T-helper 2 cell treated with Interferon-gamma antibody and Interleukin-4, amounts not matched to agents 5 μg/mL and 100 μg/mL, for 36 hours (primary cell): ENCODE results near the gene MUC22.
"Not testable (repeated sequence)": the region's sequence is repeated elsewhere in the genome, so short reads cannot be mapped to it uniquely, and the experiment has no call there.

Experiments
- DNase-seq: peaks from one replicate; pipeline ENCODE4 v3.0.0; 2021; ENCODE audit warnings: low spot score
- H3K27ac Mint-ChIP-seq: one replicate; pipeline ENCODE4 v1.8.0; 2021; ENCODE audit warnings: mild to moderate bottlenecking, mixed read lengths
- H3K27me3 Mint-ChIP-seq: one replicate; pipeline ENCODE4 v1.8.0; 2021; ENCODE audit warnings: low read depth, mixed read lengths
- H3K36me3 Mint-ChIP-seq: one replicate; pipeline ENCODE4 v1.8.0; 2021; ENCODE audit warnings: low read depth, mixed read lengths
- H3K4me1 Mint-ChIP-seq: one replicate; pipeline ENCODE4 v1.8.0; 2021; ENCODE audit warnings: low read depth, mixed read lengths
- H3K4me3 Mint-ChIP-seq: one replicate; pipeline ENCODE4 v1.8.0; 2022; ENCODE audit warnings: mild to moderate bottlenecking, moderate library complexity, mixed read lengths
- H3K9me3 Mint-ChIP-seq: one replicate; pipeline ENCODE4 v1.8.0; 2021; ENCODE audit warnings: mixed read lengths

The MUC22 gene

DNA sequence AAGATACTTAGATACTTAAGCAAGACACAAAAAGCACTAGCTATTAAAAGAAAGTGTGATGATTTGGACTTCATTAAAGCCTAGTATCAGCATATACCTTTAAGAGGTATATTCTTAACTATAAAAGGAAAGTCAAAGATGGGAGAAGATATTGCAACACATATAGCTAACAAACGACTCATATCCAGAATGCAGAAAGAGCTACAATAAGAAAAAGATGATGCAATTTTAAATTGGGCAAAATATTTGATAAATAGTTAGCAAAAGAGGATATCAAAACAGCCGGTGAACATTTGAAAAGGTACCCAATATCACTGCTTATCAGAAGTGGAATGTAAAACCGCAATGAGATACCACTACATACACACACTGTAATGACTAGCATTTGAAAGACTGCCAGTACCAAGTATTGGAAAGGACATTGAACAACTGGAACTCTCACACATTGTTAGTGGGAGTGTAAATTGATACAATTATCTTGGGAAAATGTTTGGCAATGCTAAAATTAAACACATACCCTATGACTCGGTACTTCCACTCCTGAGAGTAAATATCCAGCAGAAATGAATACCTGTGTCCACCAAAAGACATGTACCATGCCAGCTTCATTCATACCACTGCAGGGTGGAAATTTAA, 25.7 kb downstream of the MUC22 start:
- Mint-ChIP-seq H3K27ac (no peak overlapping the region), H3K4me3 (no peak overlapping the region), H3K4me1 (peaks cover 2% of the 10 kb centered on the region), H3K9me3 (no peaks in the 10 kb centered on the region), H3K36me3 (no peaks in the 10 kb centered on the region), H3K27me3 (peaks cover 5% of the 10 kb centered on the region)
- no peak for DNase-seq

DNA sequence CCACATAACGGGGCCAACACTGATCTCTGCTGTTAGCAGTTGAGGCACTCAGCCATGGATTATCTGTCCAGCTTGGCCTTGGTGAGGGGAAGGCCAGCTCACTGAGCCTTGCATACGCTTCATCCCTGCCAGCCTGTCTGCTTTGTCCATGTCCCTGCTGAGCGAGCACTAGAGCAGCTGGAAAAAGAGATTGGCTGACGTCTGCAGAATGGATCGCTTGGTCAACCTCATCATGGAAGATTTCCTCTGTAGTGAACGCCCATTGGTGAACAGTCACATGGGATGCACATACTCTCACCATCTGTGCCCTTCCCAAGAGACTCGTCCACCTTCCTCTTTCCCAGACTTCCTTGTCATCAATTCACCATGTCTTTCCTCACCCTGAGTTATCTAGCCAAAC, 26.9 kb downstream of the MUC22 start:
- Mint-ChIP-seq H3K4me3 (no peak overlapping the region), H3K36me3 (no peaks in the 10 kb centered on the region), H3K9me3 (no peaks in the 10 kb centered on the region), H3K27ac (no peak overlapping the region), H3K27me3 (peaks cover 5% of the 10 kb centered on the region), H3K4me1 (peaks cover 2% of the 10 kb centered on the region)
- no peak for DNase-seq

DNA sequence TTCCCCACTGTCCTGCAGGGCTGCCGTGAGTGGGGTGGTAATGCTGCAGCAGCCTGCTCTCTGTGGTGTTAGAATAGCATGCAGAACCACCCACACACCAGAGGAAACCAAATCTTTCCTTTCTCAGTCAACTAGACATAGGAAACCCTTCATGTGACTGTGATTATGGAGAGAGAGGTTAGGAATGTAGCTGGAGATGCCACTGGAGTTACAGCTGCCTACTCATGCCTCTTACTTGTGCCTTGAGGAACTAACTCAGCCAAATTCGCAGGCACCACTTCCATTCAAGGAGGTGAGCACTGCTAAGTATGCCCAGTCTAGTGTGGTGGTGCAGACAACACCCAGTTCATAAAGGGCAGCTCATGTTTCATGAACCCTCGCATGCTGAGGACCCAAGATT, 27.4 kb downstream of the MUC22 start:
- Mint-ChIP-seq H3K4me3 (no peak overlapping the region), H3K9me3 (no peaks in the 10 kb centered on the region), H3K36me3 (no peaks in the 10 kb centered on the region), H3K27me3 (peaks cover 5% of the 10 kb centered on the region), H3K4me1 (peaks cover 4% of the 10 kb centered on the region), H3K27ac (no peak overlapping the region)
- DNase-seq: no peak

DNA sequence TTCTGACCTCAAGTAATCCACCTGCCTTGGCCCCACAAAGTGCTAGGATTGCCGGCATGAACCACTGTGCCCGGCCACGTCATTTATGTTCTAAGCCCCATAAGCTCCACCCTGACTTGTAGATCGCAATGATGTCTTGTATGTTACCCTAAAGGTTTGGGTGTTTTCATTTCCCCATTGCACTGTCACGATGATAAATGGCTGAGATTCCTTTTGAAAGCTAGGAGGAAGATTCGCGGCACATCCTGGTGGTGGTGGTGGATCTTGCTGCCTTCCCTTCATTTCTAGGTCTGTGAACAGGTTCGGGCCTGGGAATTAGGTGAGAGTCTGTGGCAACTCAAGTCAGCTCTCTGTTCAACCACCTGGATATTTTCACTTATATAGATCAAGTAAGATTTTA, 28.3 kb downstream of the MUC22 start:
- no peaks in the 10 kb centered on the region for H3K36me3 Mint-ChIP-seq
- H3K4me1 Mint-ChIP-seq: peaks cover 7% of the 10 kb centered on the region
- no peak overlapping the region for H3K4me3 Mint-ChIP-seq
- no peak for DNase-seq
- no peaks in the 10 kb centered on the region for H3K9me3 Mint-ChIP-seq
- no peak overlapping the region for H3K27ac Mint-ChIP-seq
- peaks cover 5% of the 10 kb centered on the region for H3K27me3 Mint-ChIP-seq

DNA sequence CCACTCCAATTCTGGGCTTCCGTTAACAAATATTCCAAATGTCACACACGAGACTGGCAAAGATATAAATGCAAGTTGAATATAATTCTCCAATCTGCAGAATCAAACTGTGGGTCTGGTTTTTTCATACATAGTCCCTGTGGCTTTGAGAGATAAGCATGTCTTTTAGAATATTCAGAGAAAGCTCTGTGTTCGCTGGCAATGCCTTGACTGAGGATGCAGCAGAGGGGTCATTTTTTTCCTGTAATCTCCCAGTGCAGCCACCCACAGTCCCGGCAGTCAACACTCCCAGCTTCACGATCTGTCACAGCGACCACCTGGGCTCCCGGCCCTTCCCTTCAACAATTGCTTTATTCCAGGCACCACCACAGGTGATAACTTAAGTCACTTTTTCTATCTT, 30.5 kb downstream of the MUC22 start:
- H3K4me1 Mint-ChIP-seq: peaks cover 6% of the 10 kb centered on the region
- no peaks in the 10 kb centered on the region for H3K9me3 Mint-ChIP-seq
- DNase-seq: no peak
- H3K27me3 Mint-ChIP-seq: peaks cover 10% of the 10 kb centered on the region
- no peak overlapping the region for H3K27ac Mint-ChIP-seq
- H3K36me3 Mint-ChIP-seq: no peaks in the 10 kb centered on the region
- no peak overlapping the region for H3K4me3 Mint-ChIP-seq

DNA sequence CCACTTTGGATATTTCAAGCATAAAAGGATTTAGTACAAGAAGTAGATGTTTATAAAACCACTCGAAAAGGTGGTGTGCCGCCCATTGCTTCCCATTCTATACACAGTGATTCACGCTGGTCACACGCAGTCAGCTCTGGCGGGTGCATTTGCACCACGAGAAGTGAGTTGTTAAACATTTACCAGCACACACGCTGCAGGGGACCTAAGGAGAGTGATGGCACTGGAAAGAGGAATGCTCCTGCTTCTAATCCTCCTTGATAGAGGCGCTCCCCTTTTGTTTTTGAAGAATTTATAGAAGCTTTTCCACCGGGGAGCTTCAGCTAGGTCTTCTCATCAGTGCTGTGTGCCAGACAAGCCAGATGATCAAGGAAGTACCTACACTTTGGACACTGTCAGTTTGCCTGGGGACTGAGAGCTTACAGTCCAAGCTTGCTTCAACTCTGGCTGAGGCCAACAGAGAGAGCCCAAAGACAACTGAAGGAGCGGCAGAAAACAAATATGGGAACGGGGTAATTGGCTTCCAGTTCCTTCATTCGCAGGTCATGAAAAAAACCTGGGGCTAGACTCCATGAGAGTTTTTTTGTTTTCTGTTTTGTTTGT, 31.2 kb downstream of the MUC22 start:
- Mint-ChIP-seq H3K27me3 (peaks cover 10% of the 10 kb centered on the region), H3K4me1 (peaks cover 5% of the 10 kb centered on the region), H3K27ac (no peak overlapping the region), H3K9me3 (no peaks in the 10 kb centered on the region), H3K36me3 (no peaks in the 10 kb centered on the region), H3K4me3 (no peak overlapping the region)
- DNase-seq: no peak

DNA sequence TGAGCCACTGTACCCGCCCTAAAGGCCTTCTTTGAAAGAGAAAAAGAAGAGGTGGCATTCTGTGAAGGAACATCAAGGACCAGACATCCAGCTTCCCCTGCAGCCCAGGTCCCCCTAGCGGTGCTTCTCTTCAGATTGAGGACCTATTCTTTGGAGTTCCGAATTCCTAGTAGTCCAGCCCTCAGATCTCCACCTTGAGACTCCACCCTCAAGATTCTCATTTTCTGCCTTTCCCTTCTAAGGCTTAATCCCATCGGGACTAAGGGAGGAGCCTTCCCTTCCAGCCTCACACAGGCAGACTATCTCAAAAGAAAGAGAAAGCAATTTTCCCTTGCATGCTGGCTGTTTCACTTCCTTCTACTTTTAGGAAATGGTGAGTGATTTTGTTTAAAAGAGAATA, 32.5 kb downstream of the MUC22 start:
- H3K27ac Mint-ChIP-seq: no peak overlapping the region
- H3K36me3 Mint-ChIP-seq: no peaks in the 10 kb centered on the region
- H3K4me3 Mint-ChIP-seq: no peak overlapping the region
- H3K9me3 Mint-ChIP-seq: no peaks in the 10 kb centered on the region
- no peak for DNase-seq
- peaks cover 10% of the 10 kb centered on the region for H3K27me3 Mint-ChIP-seq
- H3K4me1 Mint-ChIP-seq: peaks cover 5% of the 10 kb centered on the region

DNA sequence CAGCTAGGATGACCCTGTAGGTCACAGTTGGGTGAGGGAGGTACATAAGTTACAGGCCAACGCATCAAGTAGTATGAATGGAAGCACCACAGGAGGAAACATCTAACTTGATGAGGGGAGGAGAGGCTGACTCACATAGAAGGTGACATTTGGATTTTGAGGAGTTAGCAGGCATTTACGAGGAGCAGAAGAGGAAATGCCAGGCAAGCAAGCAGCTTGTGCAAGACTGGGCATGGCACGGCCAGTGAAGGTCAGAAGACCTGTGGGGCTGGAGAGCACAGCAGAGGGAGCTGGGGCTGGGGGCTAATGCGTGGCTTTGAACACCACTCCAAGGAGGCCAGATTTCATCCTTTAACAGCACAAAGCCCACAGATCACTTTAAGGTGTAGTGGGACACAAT, 37.8 kb downstream of the MUC22 start:
- no peak overlapping the region for H3K27ac Mint-ChIP-seq
- H3K27me3 Mint-ChIP-seq: peaks cover 29% of the 10 kb centered on the region
- H3K9me3 Mint-ChIP-seq: no peaks in the 10 kb centered on the region
- H3K4me3 Mint-ChIP-seq: no peak overlapping the region
- H3K36me3 Mint-ChIP-seq: no peaks in the 10 kb centered on the region
- DNase-seq: no peak
- H3K4me1 Mint-ChIP-seq: no peaks in the 10 kb centered on the region

DNA sequence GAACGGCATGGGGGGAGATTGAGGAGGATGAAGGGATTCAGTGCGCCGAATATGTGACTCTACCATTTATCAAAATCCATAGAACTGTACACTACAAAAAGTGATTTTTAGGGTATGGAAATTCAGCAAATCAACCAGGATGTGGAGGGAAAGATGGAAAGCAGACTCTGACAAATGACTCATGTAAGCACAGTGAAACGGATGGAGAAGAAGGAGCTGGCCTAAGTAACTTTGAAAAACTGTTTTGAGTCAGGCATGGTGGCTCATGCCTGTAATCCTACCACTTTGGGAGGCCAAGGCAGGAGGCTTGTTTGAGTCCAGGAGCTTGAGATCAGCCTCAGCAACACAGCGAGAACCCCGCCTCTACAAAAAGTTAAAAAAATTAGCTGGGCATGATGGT, 39.2 kb downstream of the MUC22 start:
- DNase-seq: no peak
- Mint-ChIP-seq H3K27me3 (peaks cover 36% of the 10 kb centered on the region), H3K27ac (no peak overlapping the region), H3K4me1 (no peaks in the 10 kb centered on the region), H3K36me3 (no peaks in the 10 kb centered on the region), H3K4me3 (no peak overlapping the region), H3K9me3 (no peaks in the 10 kb centered on the region)

DNA sequence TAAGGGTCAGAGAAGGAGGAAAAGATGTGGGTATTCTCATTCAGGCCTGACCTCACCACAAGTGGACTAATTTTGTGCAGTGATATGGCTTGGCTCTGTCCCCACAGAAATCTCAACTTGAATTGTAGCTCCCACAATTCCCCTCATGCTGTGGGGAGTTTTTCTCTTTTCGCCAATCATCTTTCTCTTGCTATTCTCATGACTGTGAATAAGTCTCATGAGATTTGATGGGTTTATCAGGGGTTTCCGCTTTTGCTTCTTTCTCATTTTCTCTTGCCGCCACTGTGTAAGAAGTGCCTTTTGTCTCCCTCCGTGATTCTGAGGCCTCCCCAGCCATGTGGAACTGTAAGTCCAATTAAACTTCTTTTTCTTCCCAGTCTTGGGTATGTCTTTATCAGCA, 42.9 kb downstream of the MUC22 start:
- not testable (repeated sequence) for H3K4me1 Mint-ChIP-seq, H3K4me3 Mint-ChIP-seq, H3K27ac Mint-ChIP-seq, H3K36me3 Mint-ChIP-seq, H3K9me3 Mint-ChIP-seq, DNase-seq
- peaks cover 43% of the 10 kb centered on the region for H3K27me3 Mint-ChIP-seq

DNA sequence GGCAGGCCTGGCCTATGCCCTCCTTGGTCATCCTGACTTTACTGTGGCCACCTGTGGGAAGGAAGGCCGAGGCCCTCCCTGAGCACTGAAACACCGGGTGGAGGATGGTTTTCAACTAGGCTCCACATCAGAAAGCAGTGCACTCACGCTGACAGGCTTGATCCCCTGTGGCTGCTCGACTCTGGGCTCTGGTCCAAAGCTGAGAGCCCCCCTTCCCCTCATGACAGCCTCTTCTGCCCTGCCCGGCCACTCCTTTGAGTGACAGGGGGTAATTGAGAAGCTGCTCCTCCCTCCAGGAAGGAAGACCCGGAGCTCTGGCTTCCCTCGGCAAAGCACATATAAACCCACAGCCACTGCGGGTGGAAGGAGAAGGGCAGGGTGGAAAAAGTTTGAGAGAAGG, 43.6 kb downstream of the MUC22 start:
- Mint-ChIP-seq H3K27ac (no peak overlapping the region), H3K36me3 (no peaks in the 10 kb centered on the region), H3K4me1 (no peaks in the 10 kb centered on the region), H3K27me3 (peaks cover 40% of the 10 kb centered on the region), H3K4me3 (no peak overlapping the region), H3K9me3 (no peaks in the 10 kb centered on the region)
- DNase-seq: no peak

DNA sequence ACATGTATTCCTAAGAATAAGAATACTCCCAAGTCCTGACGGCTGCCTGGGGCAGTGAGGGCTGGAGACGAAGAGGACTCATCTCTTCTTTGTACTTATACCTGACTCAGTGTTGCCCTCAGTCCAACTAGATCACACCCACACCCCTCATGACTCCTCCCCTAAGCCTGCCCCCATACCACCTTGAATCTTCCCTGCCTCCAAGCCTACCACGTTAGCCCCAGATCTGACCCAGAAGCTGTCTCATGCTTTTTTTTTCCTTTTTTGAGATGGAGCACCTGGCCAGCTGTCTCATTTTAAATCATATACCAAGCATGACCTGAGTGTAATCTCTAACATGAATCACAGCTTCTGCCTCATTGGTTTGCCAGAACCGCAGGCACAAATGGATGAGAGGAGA, 45.2 kb downstream of the MUC22 start:
- no peaks in the 10 kb centered on the region for H3K36me3 Mint-ChIP-seq
- no peaks in the 10 kb centered on the region for H3K9me3 Mint-ChIP-seq
- no peak overlapping the region for H3K4me3 Mint-ChIP-seq
- no peaks in the 10 kb centered on the region for H3K4me1 Mint-ChIP-seq
- peaks cover 36% of the 10 kb centered on the region for H3K27me3 Mint-ChIP-seq
- DNase-seq: no peak
- H3K27ac Mint-ChIP-seq: no peak overlapping the region

DNA sequence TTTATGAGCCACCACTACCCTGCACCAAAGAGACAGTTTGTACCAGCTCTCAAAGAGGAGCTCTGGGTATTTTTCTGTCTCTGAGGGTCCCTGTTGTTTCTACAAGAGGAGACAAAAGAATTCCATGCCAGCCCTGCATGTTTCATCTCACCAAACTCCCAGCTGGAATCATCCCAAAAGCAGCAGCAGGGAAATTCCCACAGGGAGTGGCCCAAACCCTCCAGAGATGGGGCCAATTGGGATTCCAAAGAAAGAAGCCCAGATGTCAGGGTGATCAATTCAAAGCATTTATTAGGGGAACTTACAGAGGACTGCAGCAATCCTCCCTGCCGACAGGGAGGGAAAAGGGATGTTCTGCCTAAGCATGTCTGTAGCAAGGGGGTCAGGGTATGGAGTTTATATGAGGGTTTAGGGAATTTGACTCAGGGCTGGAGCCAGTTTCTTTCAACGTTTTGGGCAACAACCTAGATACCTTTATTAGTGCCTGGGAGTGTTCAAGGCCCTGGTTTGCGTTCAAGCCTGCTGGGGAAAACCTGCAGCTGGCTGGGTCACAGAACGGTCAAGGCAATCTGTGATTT, 47.2 kb downstream of the MUC22 start:
- H3K27me3 Mint-ChIP-seq: peaks cover 30% of the 10 kb centered on the region
- H3K36me3 Mint-ChIP-seq: no peaks in the 10 kb centered on the region
- DNase-seq: no peak
- no peak overlapping the region for H3K27ac Mint-ChIP-seq
- H3K9me3 Mint-ChIP-seq: no peaks in the 10 kb centered on the region
- no peak overlapping the region for H3K4me3 Mint-ChIP-seq
- H3K4me1 Mint-ChIP-seq: no peaks in the 10 kb centered on the region

DNA sequence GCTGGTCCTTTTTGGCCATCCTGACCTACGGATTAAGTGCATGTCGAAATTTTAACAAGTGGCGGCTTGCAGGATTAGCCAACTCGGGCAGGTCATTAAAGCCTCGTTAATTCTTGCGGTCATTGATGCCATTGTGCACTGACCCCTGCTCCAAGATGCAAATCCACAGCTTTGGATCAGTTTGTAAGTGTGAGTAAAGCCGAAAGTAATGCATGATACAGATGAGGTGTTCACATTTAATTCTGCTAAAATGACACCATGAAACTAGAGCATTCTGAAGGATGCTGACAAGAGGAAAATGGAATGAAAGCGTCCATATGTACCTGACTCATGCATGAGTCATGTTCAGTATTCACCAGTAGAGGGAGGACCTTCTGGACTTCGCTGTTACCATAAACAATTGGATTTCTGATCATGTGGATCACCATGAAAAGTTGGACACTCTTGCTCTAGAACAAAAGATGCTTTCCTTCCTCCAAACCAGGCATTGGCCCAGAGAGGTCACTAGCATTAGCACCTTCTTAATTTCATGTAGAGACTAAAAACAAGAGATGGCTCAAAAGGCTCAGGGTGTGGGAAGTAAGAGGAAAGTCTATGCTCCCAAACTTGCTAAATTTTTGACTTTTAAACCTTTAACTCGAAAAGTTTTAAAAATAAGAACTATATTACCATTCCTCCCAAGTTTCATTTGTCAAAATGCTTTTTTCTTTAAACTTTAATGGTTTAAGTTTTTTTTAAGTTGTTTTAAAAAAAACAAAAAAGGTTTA, 48.0 kb downstream of the MUC22 start:
- Mint-ChIP-seq H3K4me3 (no peak overlapping the region), H3K9me3 (no peaks in the 10 kb centered on the region), H3K36me3 (no peaks in the 10 kb centered on the region), H3K27me3 (peaks cover 29% of the 10 kb centered on the region), H3K27ac (no peak overlapping the region), H3K4me1 (no peaks in the 10 kb centered on the region)
- DNase-seq: no peak
